ENCODE results near the gene DSTN.

Gene DSTN

GRCh38 chr20:17579369-17580039 lies 9.6 kb downstream of the DSTN start:
- DNase-seq (ENCODE audit: low read depth in 2 of 3, low spot score in 1 of 3) = no peak

- no peak for DNase-seq (ENCODE audit: low read depth in 2 of 3, low spot score in 1 of 3)
These were observed 11.0 kb downstream of the DSTN start for GRCh38 chr20:17580895-17581294.

DNA sequence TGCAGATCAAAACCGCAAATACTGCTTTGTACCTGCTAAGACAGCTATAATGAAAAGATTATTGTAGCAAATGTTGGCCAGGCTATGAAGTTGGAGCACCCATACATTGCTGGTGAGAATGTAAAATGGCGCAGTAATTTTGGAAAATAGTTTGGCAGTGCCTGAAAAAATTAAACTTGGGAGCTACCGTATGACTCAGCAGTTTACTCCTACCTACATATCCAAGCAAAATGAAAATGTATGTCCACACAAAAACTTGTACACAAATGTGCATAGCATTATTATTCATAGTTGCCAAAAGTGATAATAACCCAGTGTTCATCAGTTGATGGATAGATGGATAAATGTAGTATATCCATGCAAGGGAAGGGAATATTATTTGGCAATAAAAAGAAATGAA lies 13.3 kb downstream of the DSTN start:
- no peak for DNase-seq (ENCODE audit: low read depth in 2 of 3, low spot score in 1 of 3)

GRCh38 chr20:17584689-17585088 lies 14.8 kb downstream of the DSTN start:
- no peak for DNase-seq (ENCODE audit: low read depth in 2 of 3, low spot score in 1 of 3)

GRCh38 chr20:17586250-17586649 lies 16.4 kb downstream of the DSTN start:
- DNase-seq (ENCODE audit: low read depth in 2 of 3, low spot score in 1 of 3) = no peak

- no peak for DNase-seq (ENCODE audit: low read depth in 2 of 3, low spot score in 1 of 3)
These were observed 17.3 kb downstream of the DSTN start for GRCh38 chr20:17587148-17587547.

GRCh38 chr20:17587824-17588223 lies 17.9 kb downstream of the DSTN start:
- DNase-seq (ENCODE audit: low read depth in 2 of 3, low spot score in 1 of 3) = no peak

GRCh38 chr20:17589161-17589834 lies 19.4 kb downstream of the DSTN start:
- no peak for DNase-seq (ENCODE audit: low read depth in 2 of 3, low spot score in 1 of 3)

GRCh38 chr20:17590245-17590644 lies 20.4 kb downstream of the DSTN start:
- DNase-seq (ENCODE audit: low read depth in 2 of 3, low spot score in 1 of 3) = no peak

DNA sequence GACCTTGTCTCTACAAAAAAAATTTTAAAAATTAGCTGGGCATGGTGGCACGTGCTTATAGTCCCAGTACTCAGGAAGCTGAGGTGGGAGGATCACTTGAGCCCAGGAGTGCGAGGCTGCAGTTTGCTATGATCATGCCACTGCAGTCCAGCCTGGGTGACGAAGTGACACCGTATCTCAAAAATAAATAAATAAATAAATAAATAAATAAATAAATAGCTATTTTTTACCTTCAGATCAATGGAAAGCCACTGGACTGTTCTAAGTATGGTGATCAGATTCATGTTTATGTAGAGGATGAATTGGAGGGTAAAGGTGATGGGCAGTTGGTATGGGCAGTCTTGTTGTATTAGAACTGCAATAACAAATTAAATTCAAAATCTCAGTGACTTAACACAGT lies 24.0 kb downstream of the DSTN start:
- DNase-seq (ENCODE audit: low read depth in 2 of 3, low spot score in 1 of 3) = no peak

DNA sequence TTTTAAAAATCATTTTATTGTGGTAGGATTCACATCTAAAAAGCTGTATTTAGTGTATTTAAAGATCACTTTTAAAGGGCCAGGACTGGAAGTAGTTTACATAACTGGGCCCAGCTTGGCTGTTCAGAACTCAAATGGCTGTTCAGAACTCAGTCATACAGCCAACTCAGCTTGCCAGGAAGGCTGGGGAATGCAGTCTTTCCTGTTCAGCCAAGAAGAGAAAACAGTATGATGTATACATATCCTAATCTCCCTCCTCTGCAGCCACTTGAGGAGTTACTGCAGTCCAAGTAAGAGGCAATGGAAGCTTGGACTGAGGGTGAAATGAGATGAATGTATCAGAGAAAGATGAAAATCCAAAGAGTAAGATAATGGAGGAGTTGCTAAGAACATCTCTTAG lies 24.6 kb downstream of the DSTN start:
- no peak for DNase-seq (ENCODE audit: low read depth in 2 of 3, low spot score in 1 of 3)

GRCh38 chr20:17595856-17596255 lies 26.0 kb downstream of the DSTN start:
- no peak for DNase-seq (ENCODE audit: low read depth in 2 of 3, low spot score in 1 of 3)

DNA sequence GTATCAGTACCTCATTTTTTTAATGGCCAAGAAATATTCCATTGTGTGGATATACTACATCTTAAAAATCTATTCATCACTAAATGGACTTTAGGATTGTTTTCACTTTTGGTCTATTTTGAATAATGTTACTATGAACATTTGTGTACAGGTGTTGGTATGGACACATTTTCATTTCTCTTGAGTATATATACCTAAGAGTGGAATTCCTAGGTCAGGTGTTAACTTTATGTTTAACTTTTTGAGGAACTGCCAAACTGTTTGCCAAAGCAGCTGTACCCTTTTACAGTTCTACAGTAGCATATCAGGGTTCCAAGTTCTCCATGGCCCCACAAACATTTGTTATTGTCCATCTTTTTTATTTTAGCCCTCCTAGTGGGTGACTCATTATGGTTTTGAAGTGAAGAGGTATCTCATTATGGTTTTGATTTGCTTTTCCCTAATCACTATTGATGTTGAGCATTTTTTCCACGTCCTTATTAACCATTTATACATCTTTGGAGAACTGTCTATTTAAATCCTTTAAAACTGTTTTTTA lies 28.2 kb downstream of the DSTN start:
- no peak for DNase-seq (ENCODE audit: low read depth in 2 of 3, low spot score in 1 of 3)

- no peak for DNase-seq (ENCODE audit: low read depth in 2 of 3, low spot score in 1 of 3)
These were observed 32.1 kb downstream of the DSTN start for GRCh38 chr20:17601957-17602356.

DNA sequence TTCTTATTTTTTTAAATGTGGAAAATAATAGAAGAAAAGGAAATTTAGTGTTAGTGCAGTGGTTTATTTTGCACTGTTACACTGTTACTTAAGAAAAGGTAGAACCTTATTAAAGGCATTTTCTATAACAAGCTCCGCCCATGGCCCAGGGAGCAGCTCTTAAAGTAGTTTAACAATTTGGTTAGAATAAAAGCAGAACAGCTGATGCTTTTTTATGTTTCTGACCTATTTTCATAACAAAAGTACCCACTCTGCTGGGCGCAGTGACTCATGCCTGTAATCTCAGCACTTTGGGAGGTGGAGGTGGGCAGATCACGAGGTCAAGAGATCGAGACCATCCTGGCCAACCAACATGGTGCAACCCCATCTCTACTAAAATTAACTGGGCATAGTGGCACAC lies 32.6 kb downstream of the DSTN start:
- DNase-seq (ENCODE audit: low read depth in 2 of 3, low spot score in 1 of 3) = no peak

DNA sequence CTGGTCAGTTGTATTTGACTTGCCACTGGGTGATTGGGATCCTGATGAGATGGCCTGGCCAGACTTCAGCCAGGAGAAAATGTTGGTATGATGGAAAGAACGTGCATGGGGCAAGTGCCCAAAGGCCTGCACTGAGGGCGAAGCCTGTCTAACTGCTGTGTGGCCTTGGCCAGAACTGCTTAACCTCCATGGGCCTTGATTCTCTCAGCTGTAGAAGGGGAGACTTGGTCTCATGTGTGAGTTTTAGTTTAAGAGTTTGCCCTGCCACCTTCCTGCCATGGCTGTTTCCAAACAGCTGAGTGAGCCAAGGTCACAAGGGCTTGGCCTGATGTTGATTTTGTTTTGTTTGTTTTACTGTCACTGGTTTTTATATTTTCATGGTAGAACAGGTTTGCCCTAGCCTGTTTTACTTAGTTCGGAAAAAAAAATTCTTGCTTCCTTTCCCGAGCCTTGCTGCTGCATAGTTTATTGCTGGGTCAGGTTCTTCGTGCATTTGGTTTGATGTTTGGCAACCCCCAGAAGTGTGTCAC lies 35.3 kb downstream of the DSTN start:
- DNase-seq (ENCODE audit: low read depth in 2 of 3, low spot score in 1 of 3) = no peak

GRCh38 chr20:17606001-17606400 lies 36.1 kb downstream of the DSTN start:
- no peak for DNase-seq (ENCODE audit: low read depth in 2 of 3, low spot score in 1 of 3)

GRCh38 chr20:17608701-17609497 lies 39.0 kb downstream of the DSTN start:
- no peak for DNase-seq (ENCODE audit: low read depth in 2 of 3, low spot score in 1 of 3)

- DNase-seq (ENCODE audit: low read depth in 2 of 3, low spot score in 1 of 3) = no peak
These were observed 40.0 kb downstream of the DSTN start for GRCh38 chr20:17609811-17610377.

GRCh38 chr20:17610566-17611289 lies 40.9 kb downstream of the DSTN start:
- peak in 2 of 3 donors; percentile 28 to 34 for DNase-seq (ENCODE audit: low read depth in 2 of 3, low spot score in 1 of 3)

DNA sequence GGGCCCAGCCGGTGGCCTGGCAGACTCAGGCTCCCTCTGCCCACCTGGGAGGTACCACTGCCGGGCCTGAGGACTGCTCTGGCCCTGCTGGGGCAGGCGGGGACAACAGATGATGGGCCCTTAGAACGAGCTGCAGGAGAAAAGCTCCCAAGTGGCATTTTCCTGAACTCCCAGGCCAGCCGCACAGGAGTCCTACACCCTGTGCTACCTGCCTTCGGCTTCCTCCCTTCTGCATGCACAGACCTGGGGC lies 41.3 kb downstream of the DSTN start:
- no peak for DNase-seq (ENCODE audit: low read depth in 2 of 3, low spot score in 1 of 3)

All from stimulated activated CD4-positive, alpha-beta T cell treated with anti-CD3 and anti-CD28 coated beads, Interleukin-12 subunit alpha, Interleukin-12 subunit beta, amount 100 ng/mL, for 48 hours (primary cell).